GM23338 (cell line): ENCODE data around the gene AARS2.

Experiments used
- CREB1 ChIP-seq: fragments of 250-450 bp; sonication (Bioruptor Pico); IDR thresholded peaks from 2 replicates; pipeline ENCODE4 v1.5.0; 2020; ENCODE audit warnings: low read depth, mild to moderate bottlenecking, moderate library complexity
- EZH2 ChIP-seq: fragments of 200-600 bp; sonication (generic); IDR thresholded peaks from one replicate; pipeline ENCODE4 v1.8.0; 2017; ENCODE audit warnings: antibody characterized with exemption, mild to moderate bottlenecking, low read depth; ENCODE audit not compliant: unreplicated experiment
- EZH2phosphoT487 ChIP-seq: fragments of 200-600 bp; sonication (generic); IDR thresholded peaks from one replicate; pipeline ENCODE4 v1.8.1; 2018; ENCODE audit warnings: antibody characterized with exemption; ENCODE audit not compliant: unreplicated experiment
- JUNB ChIP-seq: IDR thresholded peaks from one replicate; pipeline ENCODE4 v1.6.1; 2016; ENCODE audit warnings: antibody characterized with exemption; ENCODE audit not compliant: unreplicated experiment
- POLR2AphosphoS5 ChIP-seq: IDR thresholded peaks from 2 replicates; pipeline ENCODE4 v1.6.1; 2016; ENCODE audit warnings: antibody characterized with exemption, low read depth
- ZNF114 ChIP-seq: fragments of 250-450 bp; sonication (Bioruptor Pico); IDR thresholded peaks from 2 replicates; pipeline ENCODE4 v1.5.0; 2020; ENCODE audit warnings: mild to moderate bottlenecking, moderate library complexity
- TF ChIP-seq, protein P1 (sequence below), 2 experiments: fragments of 200-600 bp in 1 of 2; sonication (generic) in 1 of 2; conservative IDR thresholded peaks; 2 replicates each; pipeline versions ENCODE4 v1.5.1 to v1.6.1; 2016 to 2017; ENCODE audit warnings: antibody characterized with exemption in 2 of 2, low read depth in 2 of 2, mild to moderate bottlenecking in 2 of 2, moderate library complexity in 1 of 2
- TF ChIP-seq, protein P2 (sequence below): IDR thresholded peaks from one replicate; pipeline ENCODE4 v1.6.1; 2018; ENCODE audit warnings: antibody characterized with exemption; ENCODE audit not compliant: unreplicated experiment

DNA sequence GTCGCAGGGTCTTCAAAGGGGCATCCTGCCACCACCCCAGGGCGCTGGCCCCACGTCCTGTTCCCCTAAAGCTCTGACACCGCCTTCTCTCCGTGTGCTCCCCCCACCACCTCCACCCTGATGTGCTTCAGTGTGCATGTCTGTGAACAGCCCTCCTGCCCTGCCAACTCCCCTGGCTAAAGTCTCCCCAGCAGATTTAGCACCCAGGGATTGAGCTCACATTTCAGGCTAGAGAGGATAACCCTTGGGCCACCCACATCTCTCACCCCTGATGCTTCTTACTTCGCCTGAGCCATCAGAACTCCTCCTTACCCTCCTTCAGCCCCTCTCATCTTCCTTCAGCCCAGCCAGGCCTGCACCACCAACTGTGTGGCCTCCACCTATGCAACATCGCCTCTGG is 35.4 kb downstream of the AARS2 start:
- no peak for TF ChIP-seq CREB1
- TF ChIP-seq, protein P1, sequence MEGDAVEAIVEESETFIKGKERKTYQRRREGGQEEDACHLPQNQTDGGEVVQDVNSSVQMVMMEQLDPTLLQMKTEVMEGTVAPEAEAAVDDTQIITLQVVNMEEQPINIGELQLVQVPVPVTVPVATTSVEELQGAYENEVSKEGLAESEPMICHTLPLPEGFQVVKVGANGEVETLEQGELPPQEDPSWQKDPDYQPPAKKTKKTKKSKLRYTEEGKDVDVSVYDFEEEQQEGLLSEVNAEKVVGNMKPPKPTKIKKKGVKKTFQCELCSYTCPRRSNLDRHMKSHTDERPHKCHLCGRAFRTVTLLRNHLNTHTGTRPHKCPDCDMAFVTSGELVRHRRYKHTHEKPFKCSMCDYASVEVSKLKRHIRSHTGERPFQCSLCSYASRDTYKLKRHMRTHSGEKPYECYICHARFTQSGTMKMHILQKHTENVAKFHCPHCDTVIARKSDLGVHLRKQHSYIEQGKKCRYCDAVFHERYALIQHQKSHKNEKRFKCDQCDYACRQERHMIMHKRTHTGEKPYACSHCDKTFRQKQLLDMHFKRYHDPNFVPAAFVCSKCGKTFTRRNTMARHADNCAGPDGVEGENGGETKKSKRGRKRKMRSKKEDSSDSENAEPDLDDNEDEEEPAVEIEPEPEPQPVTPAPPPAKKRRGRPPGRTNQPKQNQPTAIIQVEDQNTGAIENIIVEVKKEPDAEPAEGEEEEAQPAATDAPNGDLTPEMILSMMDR (conservative IDR thresholded peaks at IDR 0.05; ENCODE audit: low read depth in 2 of 2): no peak
- TF ChIP-seq POLR2AphosphoS5: no peak
- TF ChIP-seq ZNF114: no peak
- no peak for TF ChIP-seq EZH2phosphoT487
- no peak for TF ChIP-seq EZH2
- TF ChIP-seq, protein P2, sequence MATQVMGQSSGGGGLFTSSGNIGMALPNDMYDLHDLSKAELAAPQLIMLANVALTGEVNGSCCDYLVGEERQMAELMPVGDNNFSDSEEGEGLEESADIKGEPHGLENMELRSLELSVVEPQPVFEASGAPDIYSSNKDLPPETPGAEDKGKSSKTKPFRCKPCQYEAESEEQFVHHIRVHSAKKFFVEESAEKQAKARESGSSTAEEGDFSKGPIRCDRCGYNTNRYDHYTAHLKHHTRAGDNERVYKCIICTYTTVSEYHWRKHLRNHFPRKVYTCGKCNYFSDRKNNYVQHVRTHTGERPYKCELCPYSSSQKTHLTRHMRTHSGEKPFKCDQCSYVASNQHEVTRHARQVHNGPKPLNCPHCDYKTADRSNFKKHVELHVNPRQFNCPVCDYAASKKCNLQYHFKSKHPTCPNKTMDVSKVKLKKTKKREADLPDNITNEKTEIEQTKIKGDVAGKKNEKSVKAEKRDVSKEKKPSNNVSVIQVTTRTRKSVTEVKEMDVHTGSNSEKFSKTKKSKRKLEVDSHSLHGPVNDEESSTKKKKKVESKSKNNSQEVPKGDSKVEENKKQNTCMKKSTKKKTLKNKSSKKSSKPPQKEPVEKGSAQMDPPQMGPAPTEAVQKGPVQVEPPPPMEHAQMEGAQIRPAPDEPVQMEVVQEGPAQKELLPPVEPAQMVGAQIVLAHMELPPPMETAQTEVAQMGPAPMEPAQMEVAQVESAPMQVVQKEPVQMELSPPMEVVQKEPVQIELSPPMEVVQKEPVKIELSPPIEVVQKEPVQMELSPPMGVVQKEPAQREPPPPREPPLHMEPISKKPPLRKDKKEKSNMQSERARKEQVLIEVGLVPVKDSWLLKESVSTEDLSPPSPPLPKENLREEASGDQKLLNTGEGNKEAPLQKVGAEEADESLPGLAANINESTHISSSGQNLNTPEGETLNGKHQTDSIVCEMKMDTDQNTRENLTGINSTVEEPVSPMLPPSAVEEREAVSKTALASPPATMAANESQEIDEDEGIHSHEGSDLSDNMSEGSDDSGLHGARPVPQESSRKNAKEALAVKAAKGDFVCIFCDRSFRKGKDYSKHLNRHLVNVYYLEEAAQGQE: no peak
- no peak for TF ChIP-seq JUNB
